ENCODE data around the gene SF3B6.

Gene SF3B6

DNA sequence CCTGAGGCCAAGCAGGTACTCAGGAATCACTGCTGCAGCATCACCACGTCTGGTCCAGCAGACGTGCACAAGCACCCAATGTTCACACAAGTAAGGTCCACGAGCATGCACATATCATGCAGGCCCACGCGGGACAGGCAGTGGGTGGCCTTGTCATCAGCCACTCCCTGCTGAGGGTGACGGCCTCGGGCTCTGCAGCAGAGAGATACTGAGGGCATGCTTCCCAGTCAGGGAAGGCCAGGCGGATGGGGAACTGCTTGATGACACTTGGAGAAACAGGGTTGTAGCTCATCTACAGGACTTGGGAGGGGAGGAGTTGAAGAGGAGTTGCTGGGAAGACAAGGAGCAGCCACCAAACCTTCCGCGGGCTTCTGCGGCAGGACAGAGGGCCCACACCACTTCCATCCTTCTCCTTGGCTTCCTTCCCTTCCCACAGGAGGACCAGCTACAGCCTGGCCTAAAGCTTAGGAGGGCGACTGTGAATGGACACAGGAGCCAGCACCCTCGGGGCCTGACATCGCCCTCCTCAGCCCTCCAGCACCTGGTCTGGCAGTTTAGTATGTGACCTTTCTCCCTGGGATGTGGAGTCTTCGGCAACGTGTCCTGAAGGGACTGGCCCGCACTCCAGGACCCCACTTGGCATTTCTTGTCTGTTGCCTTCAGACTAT lies 51.0 kb downstream of the SF3B6 start:
- Histone ChIP-seq H3K9me2 (replicated peaks; ENCODE audit: low read depth, low read length) (no peaks in the 10 kb centered on the region), H3K4me1 (ENCODE audit: insufficient read depth, low read length, poor library complexity, severe bottlenecking) (no peaks in the 10 kb centered on the region), H3K4me2 (ENCODE audit: low read depth, low read length, poor library complexity, severe bottlenecking) (no peak overlapping the region), H4K20me1 (ENCODE audit: insufficient read depth, low read length, poor library complexity, severe bottlenecking) (no peaks in the 10 kb centered on the region), H3K9me3 (ENCODE audit: insufficient read depth, low read depth, low read length) (no peaks in the 10 kb centered on the region), H3K27me3 (ENCODE audit: insufficient read depth, low read length, poor library complexity, severe bottlenecking) (no peaks in the 10 kb centered on the region), H2AFZ (ENCODE audit: low read length) (no peak overlapping the region), H3F3A (ENCODE audit: low read depth) (no peaks in the 10 kb centered on the region), H3K79me2 (ENCODE audit: insufficient read depth, low read length) (no peaks in the 10 kb centered on the region), H3K9ac (ENCODE audit: low read depth, low read length, poor library complexity, severe bottlenecking) (no peak overlapping the region), H3K36me3 (ENCODE audit: insufficient read depth, low read length) (peaks cover 25% of the 10 kb centered on the region; the same call in 1 of the 2 replicates), H3K4me3 (ENCODE audit: low read length, poor library complexity, severe bottlenecking) (no peak overlapping the region)
- TF ChIP-seq, protein P1, sequence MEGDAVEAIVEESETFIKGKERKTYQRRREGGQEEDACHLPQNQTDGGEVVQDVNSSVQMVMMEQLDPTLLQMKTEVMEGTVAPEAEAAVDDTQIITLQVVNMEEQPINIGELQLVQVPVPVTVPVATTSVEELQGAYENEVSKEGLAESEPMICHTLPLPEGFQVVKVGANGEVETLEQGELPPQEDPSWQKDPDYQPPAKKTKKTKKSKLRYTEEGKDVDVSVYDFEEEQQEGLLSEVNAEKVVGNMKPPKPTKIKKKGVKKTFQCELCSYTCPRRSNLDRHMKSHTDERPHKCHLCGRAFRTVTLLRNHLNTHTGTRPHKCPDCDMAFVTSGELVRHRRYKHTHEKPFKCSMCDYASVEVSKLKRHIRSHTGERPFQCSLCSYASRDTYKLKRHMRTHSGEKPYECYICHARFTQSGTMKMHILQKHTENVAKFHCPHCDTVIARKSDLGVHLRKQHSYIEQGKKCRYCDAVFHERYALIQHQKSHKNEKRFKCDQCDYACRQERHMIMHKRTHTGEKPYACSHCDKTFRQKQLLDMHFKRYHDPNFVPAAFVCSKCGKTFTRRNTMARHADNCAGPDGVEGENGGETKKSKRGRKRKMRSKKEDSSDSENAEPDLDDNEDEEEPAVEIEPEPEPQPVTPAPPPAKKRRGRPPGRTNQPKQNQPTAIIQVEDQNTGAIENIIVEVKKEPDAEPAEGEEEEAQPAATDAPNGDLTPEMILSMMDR (conservative IDR thresholded peaks at IDR 0.05; ENCODE audit: low read length) = no peak
- no peak for TF ChIP-seq EZH2phosphoT487 (IDR thresholded peaks at IDR 0.05; ENCODE audit: borderline replicate concordance)

DNA sequence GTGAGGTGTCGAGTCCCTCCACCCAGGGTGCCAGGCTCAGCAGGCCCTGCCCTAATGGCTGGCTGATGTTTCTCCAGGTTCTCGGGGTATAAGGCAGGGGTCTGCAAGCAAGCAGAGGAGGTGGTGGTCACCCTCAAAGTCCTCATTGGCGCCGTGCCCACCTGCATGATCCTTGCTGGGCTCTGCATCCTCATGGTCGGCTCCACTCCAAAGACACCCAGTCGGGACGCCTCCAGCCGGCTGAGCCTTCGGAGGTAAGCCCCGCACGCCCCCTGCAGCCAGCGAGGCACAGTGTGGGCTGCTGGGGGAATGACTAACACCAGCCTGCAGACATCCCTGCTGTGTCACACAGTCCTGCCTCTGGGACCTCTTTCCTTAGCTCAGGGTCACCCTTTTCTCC lies 52.1 kb downstream of the SF3B6 start:
- H2AFZ ChIP-seq (ENCODE audit: low read length) = no peak overlapping the region
- H3K9ac ChIP-seq (ENCODE audit: low read depth, low read length, poor library complexity, severe bottlenecking) = no peak overlapping the region
- TF ChIP-seq, protein P1 (conservative IDR thresholded peaks at IDR 0.05; ENCODE audit: low read length) = no peak
- no peak for TF ChIP-seq EZH2phosphoT487 (IDR thresholded peaks at IDR 0.05; ENCODE audit: borderline replicate concordance)
- no peaks in the 10 kb centered on the region for H3K9me2 ChIP-seq (replicated peaks; ENCODE audit: low read depth, low read length)
- no peaks in the 10 kb centered on the region for H3K27me3 ChIP-seq (ENCODE audit: insufficient read depth, low read length, poor library complexity, severe bottlenecking)
- H3F3A ChIP-seq (ENCODE audit: low read depth) = no peaks in the 10 kb centered on the region
- no peaks in the 10 kb centered on the region for H3K4me1 ChIP-seq (ENCODE audit: insufficient read depth, low read length, poor library complexity, severe bottlenecking)
- H3K4me2 ChIP-seq (ENCODE audit: low read depth, low read length, poor library complexity, severe bottlenecking) = no peak overlapping the region
- H3K4me3 ChIP-seq (ENCODE audit: low read length, poor library complexity, severe bottlenecking) = no peak overlapping the region
- no peaks in the 10 kb centered on the region for H3K9me3 ChIP-seq (ENCODE audit: insufficient read depth, low read depth, low read length)
- peaks cover 14% of the 10 kb centered on the region; the same call in 1 of the 2 replicates for H3K36me3 ChIP-seq (ENCODE audit: insufficient read depth, low read length)
- no peaks in the 10 kb centered on the region for H4K20me1 ChIP-seq (ENCODE audit: insufficient read depth, low read length, poor library complexity, severe bottlenecking)
- H3K79me2 ChIP-seq (ENCODE audit: insufficient read depth, low read length) = no peaks in the 10 kb centered on the region

DNA sequence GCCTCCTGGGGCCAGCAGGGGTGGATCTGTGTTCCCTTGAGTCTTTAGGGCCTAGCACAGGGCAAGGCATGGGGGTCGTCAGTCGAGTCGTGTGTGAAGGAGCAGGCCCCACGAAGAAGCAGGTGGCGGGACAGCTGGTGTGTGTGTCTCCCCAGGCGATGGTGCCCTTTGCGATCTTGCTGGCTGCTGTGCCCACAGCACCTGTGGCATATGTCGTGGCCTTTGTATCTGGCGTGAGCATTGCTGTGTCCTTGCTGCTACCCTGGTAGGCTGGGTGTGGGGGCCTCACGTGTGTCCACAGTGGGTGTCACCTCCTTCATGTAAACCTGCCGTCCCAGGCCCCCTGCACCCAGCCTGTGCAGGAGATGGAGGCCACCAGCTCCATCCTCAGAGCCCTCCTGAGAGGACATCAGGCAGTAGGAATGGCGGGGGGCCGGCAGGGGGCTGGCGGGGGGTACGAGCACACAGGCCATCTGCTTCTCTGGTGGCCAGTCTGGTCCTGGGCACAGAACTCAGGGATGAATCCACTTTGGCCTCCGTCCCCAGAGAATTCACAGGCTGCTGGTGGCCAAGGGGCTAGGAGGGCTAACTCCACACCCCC lies 53.1 kb downstream of the SF3B6 start:
- Histone ChIP-seq H4K20me1 (ENCODE audit: insufficient read depth, low read length, poor library complexity, severe bottlenecking) (no peaks in the 10 kb centered on the region), H3K4me3 (ENCODE audit: low read length, poor library complexity, severe bottlenecking) (no peak overlapping the region), H3K4me1 (ENCODE audit: insufficient read depth, low read length, poor library complexity, severe bottlenecking) (no peaks in the 10 kb centered on the region), H3K9me3 (ENCODE audit: insufficient read depth, low read depth, low read length) (no peaks in the 10 kb centered on the region), H3K36me3 (ENCODE audit: insufficient read depth, low read length) (peaks cover 13% of the 10 kb centered on the region; the same call in 1 of the 2 replicates), H3K27me3 (ENCODE audit: insufficient read depth, low read length, poor library complexity, severe bottlenecking) (no peaks in the 10 kb centered on the region), H3K9me2 (replicated peaks; ENCODE audit: low read depth, low read length) (no peaks in the 10 kb centered on the region), H3K79me2 (ENCODE audit: insufficient read depth, low read length) (no peaks in the 10 kb centered on the region), H3K4me2 (ENCODE audit: low read depth, low read length, poor library complexity, severe bottlenecking) (no peak overlapping the region), H2AFZ (ENCODE audit: low read length) (no peak overlapping the region), H3F3A (ENCODE audit: low read depth) (no peaks in the 10 kb centered on the region), H3K9ac (ENCODE audit: low read depth, low read length, poor library complexity, severe bottlenecking) (no peak overlapping the region)
- no peak for TF ChIP-seq EZH2phosphoT487 (IDR thresholded peaks at IDR 0.05; ENCODE audit: borderline replicate concordance)
- TF ChIP-seq, protein P1 (conservative IDR thresholded peaks at IDR 0.05; ENCODE audit: low read length) = no peak
